Adipose tissue (tissue), 3 donors: ENCODE measurements around the gene SMTNL2. TPM values are rescaled to one million over a fixed set of nuclear protein-coding genes. Genes with fewer than 3 reads are reported as not detected.
"Not testable (repeated sequence)": the region's sequence is repeated elsewhere in the genome, so short reads cannot be mapped to it uniquely, and the experiment has no call there.

Source experiments
- H3K27ac ChIP-seq: one replicate; pipeline ENCODE4 v1.5.1; 2013; ENCODE audit warnings: low read depth, low read length
- WGBS, 3 donors: extraction: QIAGEN DNeasy Blood & Tissue Kit; methylation state at CpG; one replicate each; pipeline ENCODE4 v1.1.7; 2013; 5-methylcytosine and 5-hydroxymethylcytosine counted together
- polyA plus RNA-seq, 3 donors: library from polyadenylated mRNA; stranded (reverse); fragments of 200-250 nt; gene quantifications; one replicate each; pipeline ENCODE4 v1.2.3, GENCODE V29; 2013
- donor health status: healthy with polysubstance abuse.
- donor health status: Bipolar disorder and iron deficiency.
- donor health status: healthy.

SMTNL2 gene
- polyA plus RNA-seq, 3 donors: 0.35 to 1.3 (median 0.77) TPM

DNA sequence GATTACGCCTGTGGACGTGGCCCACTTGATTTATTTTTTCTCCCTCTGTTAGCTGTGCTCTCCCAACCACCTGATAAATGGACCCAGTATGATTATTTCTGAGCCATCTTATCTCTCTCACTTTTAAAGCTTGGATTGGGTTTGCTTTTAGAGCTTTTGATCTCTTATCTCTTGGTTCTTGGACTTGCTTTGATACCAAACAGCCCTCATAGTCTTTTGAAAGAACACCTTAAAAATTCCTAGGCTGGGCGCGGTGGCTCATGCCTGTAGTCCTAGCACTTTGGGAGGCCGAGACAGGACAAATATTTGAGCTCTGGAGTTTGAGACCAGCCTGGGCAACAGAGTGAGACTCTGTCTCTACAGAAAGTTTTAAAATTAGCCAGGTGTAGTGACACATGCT lies 25.8 kb downstream of the SMTNL2 start:
- no peak overlapping the region for H3K27ac ChIP-seq

DNA sequence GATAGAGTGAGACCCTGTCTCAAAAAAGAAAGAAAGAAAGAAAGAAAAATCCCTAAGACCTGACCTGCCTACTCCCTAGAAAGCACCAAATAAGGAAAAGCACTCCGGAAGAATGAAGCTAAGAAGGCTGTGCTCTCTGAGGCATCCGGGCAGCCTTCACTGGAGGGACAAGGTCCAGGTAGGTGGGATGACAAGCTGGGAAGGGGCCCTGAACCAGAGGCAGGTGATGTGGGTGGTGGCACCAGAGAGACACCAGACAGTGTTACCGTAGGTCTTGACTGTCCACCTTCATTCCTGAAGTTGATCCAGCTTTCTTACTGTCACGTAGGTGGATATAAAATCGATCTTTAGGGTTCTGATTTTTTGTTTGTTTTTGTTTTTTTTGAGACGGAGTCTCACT lies 26.3 kb downstream of the SMTNL2 start:
- no peak overlapping the region for H3K27ac ChIP-seq
- 81 to 89% (median 88%) methylated on average over 6 of the region's 6 CpGs for WGBS, 3 donors

More for the DNA sequence above, 25.8 kb downstream of the SMTNL2 start:
- 85 to 90% (median 89%) methylated on average over 5 of the region's 5 CpGs for WGBS, 3 donors

DNA sequence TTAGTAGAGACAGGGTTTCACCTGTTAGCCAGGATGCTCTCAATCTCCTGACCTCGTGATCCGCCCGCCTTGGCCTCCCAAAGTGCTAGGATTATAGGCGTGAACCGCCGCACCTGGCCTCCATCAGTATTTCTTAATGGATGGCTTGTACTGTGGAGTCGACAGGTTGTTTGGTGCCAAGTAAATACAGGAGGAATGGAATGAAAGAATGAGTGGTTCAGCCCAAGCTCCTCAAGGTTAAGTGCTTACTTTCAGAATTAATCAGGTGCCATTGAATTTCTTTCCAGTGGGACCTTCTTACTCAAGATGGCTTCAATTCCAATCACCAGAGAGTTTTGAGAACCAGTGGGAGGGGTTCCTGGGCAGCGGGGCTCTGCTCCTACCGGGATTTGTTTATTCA lies 32.1 kb downstream of the SMTNL2 start:
- WGBS, 3 donors: 34 to 85% (median 72%) methylated on average over 9 of the region's 9 CpGs

DNA sequence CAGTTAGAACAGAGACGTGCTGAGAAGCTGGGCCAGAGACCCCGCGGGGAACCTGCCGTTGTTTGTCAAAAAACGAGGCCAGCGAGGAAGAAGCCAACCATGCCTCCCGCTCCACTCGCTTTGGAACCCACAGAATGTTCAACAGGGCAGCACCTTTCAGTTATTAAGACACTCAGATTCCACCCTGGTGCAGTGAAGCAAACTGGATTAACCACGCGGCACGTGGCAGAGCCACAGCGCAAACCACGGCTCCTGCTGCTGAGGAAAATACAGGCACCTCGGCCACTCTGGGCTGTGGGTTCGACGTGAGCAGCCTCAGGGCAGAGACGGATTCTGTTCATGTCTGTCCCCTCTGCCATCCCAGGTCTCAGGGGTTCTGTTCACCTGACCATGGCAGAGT lies 32.8 kb downstream of the SMTNL2 start:
- 75 to 91% (median 90%) methylated on average over 17 of the region's 17 CpGs for WGBS, 3 donors
- no peak overlapping the region for H3K27ac ChIP-seq

More for the DNA sequence above, 32.1 kb downstream of the SMTNL2 start:
- no peak overlapping the region for H3K27ac ChIP-seq

DNA sequence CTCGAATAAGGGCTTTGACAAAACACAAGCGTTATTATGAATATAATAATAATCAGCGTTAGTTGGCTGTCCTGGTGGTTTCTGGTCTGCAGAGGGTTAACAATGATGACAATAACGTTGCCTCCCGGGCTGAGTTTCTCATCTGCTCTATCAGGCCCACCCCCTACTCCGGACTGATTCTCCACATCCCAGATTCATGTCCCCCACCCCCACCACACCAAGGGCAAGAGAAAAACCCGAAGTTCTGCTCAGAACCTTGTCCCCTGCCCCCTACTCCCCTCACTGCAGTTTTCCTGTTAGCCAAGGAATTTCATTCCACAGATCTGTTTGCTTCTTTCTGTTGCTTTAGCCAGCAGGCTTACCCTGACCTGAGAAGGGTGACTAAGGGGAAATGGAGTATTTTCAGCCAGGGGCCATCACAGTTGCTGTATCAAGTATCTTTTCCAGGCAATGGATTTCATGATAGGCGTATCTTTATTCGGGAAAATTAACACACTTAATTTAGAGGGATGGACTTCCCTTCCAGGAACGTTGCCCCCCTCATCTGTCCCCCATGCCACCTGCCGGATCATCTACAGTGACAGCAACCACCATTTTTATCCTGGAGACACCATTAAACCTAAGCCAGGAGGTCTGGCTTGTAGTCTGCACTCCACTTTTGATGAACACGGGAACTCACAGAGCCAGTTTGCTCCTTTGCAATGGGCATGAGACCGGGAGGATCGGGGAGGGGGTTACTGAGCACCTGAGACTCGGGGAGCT lies 33.4 kb downstream of the SMTNL2 start:
- WGBS, 3 donors: 49 to 64% (median 64%) methylated on average over 15 of the region's 15 CpGs
- H3K27ac ChIP-seq: no peak overlapping the region

DNA sequence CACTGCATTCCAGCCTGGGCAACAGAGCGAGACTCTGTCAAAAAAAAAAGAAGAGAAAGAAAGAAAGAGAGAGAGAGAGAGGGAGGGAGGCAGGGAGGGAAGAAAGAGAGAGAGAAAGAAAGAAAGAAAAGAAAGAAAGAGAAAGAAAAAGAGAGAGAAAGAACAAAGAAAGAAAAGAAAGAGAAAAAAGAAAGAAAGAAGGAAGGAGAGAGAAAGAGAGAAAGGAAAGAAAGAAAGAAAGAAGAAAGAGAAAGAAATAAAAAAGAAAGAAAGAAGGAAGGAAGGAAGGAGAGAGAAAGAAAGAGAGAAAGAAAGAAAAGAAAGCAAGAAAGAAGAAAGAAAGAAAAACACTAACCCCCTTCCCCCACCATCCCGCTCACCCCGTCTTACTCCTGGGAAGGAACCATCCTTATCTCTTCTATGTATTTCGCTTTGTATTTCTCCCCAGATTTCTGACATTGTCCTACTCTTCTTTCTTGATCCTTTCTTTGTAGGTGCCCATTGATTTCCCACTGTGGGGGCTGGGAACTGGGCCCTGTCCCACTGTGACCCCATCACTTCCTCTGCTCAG lies 36.3 kb downstream of the SMTNL2 start:
- whole genome bisulfite sequencing, 3 donors: 90 to 94% (median 92%) methylated on average over 4 of the region's 4 CpGs
- H3K27ac ChIP-seq: no peak overlapping the region

DNA sequence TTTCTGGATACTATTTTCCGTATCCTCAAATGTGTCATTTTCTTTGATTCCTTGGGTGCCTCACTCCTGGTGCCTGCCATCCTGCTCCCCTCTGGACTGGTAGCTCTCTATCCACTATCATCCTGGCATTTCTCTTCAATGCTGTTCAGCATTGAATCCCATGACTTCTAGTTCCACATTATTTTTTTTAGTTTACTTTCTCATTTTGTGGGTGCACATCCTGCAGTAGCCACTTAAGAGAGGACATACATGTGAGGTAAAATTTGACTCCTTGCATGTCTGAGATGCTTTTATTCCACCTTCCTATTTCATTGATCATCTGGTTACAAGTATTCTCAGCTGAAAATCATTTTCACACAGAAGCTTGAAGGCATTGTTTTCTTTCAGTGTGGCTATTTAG lies 38.0 kb downstream of the SMTNL2 start:
- H3K27ac ChIP-seq: no peak overlapping the region
- 94 to 100% (median 97%) methylated on average over 1 of the region's 1 CpG for WGBS, 3 donors

DNA sequence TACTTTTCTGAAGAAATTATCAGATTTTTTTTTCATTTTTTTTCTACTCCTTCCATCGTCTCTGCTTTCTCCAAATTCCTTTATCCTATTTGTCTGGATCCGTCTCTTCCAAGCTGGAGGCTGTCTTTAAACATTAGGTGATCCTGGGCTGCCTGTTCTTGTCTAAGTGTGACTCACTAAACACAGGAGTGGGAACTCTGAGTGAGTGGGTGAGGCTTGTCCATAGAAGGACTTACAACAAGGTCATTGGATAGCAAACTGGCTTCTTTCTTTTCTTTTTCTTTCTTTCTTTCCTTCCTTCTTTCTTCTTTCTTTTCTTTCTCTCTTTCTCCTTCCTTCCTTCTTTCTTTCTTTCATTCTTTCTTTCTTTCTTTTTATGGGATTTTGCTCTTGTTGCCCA lies 38.9 kb downstream of the SMTNL2 start:
- H3K27ac ChIP-seq: no peak overlapping the region
- WGBS, 3 donors: 81 to 88% (median 84%) methylated on average over 2 of the region's 2 CpGs

DNA sequence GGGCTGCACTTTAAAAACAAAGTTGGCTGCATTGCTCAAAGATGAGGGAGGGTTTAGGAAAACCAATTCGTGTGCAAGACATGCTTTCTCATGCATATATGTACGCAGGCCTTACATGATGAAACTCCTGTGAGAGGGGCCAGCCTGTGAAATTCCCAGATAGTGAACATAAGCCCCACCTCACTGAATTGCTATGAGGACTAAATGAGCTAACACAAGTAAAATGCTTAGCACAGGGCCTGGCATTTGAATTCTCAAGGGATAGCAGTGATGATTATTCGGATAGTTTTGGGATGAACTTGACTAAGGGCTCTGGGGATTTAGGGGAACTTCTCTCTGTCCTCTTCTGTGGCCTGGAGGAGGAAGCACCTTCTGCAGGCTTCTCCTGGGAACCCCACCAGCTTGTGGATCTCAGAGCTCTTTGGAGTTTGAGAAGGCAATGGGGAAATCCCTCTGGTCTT lies 40.2 kb downstream of the SMTNL2 start:
- WGBS, 3 donors: 52 to 81% (median 56%) methylated on average over 3 of the region's 3 CpGs
- H3K27ac ChIP-seq: not testable (repeated sequence)

DNA sequence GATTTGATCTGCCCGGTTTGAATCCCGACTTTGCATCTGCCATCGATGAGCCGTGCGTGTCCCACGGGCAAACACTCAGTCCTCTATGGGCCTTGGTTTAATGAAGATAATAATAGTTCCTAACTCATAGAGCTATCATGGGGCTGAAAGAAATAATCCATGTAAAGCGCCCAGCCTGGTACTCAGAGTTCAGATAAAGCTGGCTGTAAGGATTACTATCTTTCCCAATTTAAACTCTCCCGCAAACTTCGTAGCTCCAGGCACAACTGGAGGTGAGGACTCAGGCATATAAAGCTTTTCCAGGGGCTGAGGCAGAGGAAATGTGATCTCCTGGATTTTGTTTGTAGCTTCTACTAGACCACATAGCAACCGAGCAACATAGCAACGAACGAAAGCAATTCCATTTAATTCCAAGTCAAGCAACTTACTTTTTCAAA lies 40.9 kb downstream of the SMTNL2 start:
- no peak overlapping the region for H3K27ac ChIP-seq
- 74 to 82% (median 79%) methylated on average over 12 of the region's 12 CpGs for WGBS, 3 donors

DNA sequence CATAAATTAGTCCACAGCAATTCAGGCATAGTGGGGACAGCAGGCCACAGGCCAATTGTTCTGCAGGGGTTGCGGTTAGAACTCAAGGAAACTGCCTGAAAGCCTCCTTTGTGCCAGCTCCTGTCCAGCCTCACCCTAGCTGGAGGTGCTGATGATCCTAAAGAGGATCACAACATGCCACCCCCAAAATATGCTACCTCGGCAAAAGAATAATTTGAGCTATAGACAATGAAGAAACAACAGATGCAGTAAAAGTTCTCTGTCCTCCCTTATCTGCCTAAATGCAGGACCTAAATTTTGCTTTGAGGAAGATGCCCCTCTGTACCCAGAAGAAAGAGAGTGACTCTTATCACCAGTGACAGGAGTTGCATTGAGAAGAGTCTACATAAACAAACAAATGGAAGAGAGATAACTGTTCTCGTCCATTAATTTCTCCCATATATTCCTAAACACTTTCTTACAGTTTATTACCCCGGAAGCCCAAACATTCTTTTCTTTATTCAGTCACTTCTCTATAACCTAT lies 42.5 kb downstream of the SMTNL2 start:
- WGBS, 3 donors: 57 to 87% (median 84%) methylated on average over 4 of the region's 4 CpGs

DNA sequence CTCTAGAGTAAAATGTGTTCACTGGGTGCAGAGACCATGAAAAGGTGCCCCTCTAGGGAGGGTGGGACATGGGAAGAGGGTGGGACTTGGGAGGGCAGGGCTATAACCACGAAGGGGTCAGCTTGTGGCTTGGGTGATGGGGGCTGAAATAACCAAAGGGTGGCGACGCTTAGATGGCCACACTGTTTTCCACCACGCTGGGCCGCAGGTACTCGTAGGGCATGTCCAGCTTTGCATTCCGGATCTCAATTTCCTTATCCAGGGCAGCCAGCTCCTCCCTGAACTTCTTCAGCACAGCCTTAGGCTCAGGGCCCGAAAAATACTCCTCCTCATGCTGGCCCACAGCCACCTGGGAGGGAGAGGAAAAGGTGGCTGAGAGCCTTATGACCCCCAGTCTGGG lies 47.1 kb downstream of the SMTNL2 start:
- H3K27ac ChIP-seq: no peak overlapping the region
- 71 to 84% (median 73%) methylated on average over 8 of the region's 8 CpGs for WGBS, 3 donors

More for the DNA sequence above, 42.5 kb downstream of the SMTNL2 start:
- H3K27ac ChIP-seq: no peak overlapping the region

DNA sequence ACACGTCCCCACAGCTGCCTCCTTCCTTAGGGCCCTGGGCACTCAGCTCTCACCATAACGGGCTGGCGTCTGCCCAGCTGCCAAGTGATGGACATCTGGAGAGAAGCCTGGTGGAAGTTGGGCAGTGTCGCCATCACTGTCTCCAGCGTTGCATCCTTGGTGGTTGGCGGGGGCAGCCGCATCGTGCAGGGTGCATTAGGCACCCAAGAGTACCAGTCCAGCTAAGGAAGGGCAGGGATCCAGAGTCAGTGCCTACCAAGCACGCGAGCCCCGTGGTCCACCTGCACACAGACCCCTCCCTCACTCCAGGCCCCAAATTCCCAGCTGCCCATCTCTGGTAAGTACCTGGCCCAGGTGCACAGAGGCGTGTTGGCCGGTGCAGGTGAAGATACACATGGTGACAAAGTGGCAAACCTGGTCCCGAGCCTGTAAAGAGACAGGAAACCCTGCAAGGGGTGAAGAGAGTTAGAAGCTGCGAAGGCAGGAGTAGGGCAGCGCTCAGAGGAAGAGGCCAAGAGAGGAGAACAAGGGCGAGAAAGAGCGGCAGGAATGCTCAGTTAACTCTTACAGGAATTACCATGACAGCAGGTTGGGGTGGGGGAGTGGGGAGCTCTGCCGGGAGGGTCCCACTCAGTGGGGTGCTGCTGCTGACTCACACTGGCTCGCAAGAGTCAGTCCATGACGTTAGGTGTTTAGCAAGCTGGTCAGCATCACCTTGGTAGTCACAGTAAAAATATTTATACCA lies 47.7 kb downstream of the SMTNL2 start:
- WGBS, 3 donors: 60 to 69% (median 62%) methylated on average over 21 of the region's 21 CpGs
- no peak overlapping the region for H3K27ac ChIP-seq

DNA sequence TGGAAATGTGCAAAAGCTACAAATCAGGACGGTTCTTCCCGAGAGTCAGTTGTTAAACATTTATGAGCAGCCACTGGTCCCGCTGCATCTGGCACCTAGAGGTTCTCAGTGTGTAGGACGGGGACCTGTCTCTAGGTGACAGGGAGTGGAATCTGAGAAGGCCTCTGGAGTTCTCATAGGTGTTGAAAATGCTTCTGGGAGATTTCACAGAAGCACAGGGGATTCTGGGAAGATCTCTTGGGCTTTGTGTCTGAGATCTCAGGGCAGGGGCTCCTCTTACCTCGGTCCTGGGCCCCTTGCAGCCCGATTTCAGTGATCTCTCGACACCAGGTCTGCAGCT lies 48.2 kb downstream of the SMTNL2 start:
- H3K27ac ChIP-seq: no peak overlapping the region
- 59 to 78% (median 70%) methylated on average over 7 of the region's 7 CpGs for WGBS, 3 donors

DNA sequence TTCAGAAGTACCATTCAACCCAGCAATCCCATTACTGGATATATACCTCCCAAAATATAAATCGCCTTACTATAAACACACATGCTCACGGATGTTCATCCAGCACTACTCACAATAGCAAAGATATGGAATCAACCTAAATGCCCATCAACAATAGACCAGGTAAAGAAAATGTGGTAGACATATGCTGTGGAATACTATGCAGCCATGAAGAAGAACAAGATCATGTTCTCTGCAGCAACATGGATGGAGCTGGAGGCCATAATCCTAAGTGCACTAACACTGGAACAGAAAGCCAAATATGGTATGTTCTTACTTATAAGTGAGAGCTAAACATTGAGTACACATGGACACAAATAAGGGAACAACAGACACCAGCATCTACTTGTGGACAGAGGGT lies 49.3 kb downstream of the SMTNL2 start:
- 87 to 98% (median 91%) methylated on average over 2 of the region's 2 CpGs for WGBS, 3 donors

DNA sequence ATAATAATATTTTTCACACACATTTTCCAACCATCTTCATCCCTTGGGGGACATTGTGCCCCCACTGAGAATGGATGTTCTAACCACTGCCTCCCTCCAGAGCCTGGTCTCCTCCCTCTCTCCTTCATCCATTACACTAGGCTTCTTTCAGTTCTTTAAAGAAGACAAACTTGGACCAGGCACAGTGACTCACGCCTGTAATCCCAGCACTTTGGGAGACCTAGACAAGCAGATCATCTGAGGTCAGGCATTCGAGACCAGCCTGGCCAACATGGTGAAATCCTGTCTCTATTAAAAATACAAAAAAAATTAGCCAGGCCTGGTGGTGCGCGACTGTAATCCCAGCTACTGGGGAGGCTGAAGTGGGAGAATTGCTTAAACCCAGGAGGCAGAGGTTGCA lies 50.6 kb downstream of the SMTNL2 start:
- WGBS, 3 donors: 51 to 69% (median 55%) methylated on average over 4 of the region's 4 CpGs
- H3K27ac ChIP-seq: no peak overlapping the region

More for the DNA sequence above, 49.3 kb downstream of the SMTNL2 start:
- H3K27ac ChIP-seq: no peak overlapping the region

DNA sequence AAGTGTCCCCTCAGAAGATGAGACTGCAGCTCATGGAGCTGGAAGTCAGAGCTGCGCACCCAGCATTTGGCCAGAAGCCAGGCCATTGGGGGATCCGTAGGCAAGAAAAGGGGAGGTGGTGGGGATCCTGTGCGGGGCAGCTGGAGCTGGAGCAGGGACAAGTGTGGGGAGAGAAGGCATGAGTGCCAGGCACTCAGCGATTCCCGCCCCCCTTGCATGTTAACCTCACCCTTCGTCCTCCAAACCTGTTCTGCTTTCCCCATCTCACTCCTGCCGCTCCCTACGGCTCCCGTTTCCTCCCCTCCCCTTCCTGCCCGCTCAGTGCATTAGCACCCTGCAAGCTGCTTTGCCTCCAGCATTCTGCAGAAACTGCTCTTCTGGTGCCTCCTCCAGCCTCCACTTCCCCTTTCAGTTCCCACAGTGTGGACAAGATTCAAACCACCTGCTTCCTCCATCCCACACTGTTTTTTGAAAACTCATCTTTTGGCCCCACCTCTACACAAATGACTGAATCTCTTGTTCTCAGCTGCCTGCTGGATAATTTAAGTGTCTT lies 51.6 kb downstream of the SMTNL2 start:
- no peak overlapping the region for H3K27ac ChIP-seq
- WGBS, 3 donors: 8 to 13% (median 9%) methylated on average over 10 of the region's 10 CpGs

DNA sequence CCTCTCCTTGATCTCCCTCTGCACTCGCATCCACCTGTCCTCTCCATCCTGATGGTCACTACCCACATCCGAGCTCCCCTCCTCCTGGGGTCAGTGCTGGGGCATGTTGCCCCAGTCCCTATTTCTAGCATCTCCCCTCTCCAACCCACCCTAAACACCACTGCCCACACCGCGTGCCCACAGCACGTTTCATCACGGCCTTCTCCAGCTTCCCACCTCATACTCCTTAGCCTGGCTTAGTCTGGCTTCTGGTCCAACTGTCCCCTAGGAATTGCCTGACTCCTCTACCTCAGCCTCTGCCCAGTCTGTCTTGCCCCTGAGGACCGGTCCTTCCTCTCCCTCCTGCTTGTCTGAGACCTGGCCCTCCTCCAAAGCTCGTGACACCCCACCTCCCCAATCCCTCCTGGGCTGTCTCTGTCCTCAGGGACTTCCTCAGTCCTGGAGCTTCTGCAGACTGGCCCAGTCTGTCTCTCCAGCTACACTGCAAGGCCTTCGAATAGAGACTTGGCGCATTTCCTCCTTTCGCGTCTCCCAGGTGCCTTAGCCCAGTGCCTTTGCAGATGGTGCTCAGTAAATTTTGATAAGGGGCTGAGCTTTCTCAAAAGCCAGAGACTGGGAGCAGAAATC lies 52.3 kb downstream of the SMTNL2 start:
- WGBS, 3 donors: 40 to 58% (median 47%) methylated on average over 12 of the region's 12 CpGs
- H3K27ac ChIP-seq: no peak overlapping the region
